ENCODE data around the gene IFITM1. TPM values are rescaled to one million over a fixed set of nuclear protein-coding genes. Genes with fewer than 3 reads are reported as not detected.
A peak's percentile ranks its signal among the peaks of the same experiment; 100 is the strongest.
"Not testable (repeated sequence)": the region's sequence is repeated elsewhere in the genome, so short reads cannot be mapped to it uniquely, and the experiment has no call there.

Gene IFITM1
- total RNA-seq, 1 donor from 2014 or later = 344 TPM

- intact Hi-C loops (cut with DNase I) = no loop called here
- DNase-seq (ENCODE audit: low spot score) (peak; percentile 54), ATAC-seq (no peak)
Observed at GRCh38 chr11:332651-333480, 19.0 kb downstream of the IFITM1 start.

DNA sequence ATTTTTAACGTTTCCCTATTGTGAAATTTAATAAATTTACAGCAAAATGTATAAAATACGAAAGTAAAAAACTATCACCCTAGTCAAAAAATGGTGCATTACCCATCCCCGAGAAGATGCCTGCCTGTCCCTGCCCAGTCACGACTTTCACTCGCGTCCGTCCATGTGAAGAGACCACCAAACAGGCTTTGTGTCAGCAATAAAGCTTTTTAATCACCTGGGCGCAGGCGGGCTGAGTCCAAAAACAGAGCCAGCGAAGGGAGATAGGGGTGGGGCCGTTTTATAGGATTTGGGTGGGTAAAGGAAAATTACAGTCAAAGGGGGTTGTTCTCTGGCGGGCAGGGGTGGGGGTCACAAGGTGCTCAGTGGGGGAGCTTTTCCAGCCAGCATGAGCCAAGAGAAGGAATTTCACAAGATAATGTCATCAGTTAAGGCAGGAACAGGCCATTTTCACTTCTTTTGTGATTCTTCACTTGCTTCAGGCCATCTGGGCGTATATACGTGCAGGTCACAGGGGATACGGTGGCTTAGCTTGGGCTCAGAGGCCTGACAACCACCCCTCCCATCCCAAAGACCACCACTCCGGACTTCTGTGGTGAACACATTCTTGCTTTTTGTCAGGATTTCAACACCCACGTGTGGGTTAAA lies 19.9 kb downstream of the IFITM1 start:
- peak; percentile 51 for DNase-seq (ENCODE audit: low spot score)

GRCh38 chr11:334264-334994 lies 20.6 kb downstream of the IFITM1 start:
- intact Hi-C loops (cut with DNase I) = no loop called here
- DNase-seq (ENCODE audit: low spot score) (peak; percentile 57), ATAC-seq (no peak)

More for the DNA sequence above, 19.9 kb downstream of the IFITM1 start:
- intact Hi-C loops (cut with DNase I); ATAC-seq: not testable (repeated sequence)

GRCh38 chr11:335779-336658 lies 22.2 kb downstream of the IFITM1 start:
- ATAC-seq (peak; percentile 89), DNase-seq (ENCODE audit: low spot score) (peak; percentile 78)
- intact Hi-C loops (cut with DNase I) = no loop called here

- DNase-seq (ENCODE audit: low spot score) (peak; percentile 28), ATAC-seq (peak; percentile 19)
- intact Hi-C loops (cut with DNase I) = no loop called here
Observed at GRCh38 chr11:336659-337198, 22.9 kb downstream of the IFITM1 start.

GRCh38 chr11:337711-338110 lies 23.9 kb downstream of the IFITM1 start:
- DNase-seq (ENCODE audit: low spot score) = peak; percentile 53
- intact Hi-C loops (cut with DNase I) = no loop called here
- ATAC-seq = no peak

DNA sequence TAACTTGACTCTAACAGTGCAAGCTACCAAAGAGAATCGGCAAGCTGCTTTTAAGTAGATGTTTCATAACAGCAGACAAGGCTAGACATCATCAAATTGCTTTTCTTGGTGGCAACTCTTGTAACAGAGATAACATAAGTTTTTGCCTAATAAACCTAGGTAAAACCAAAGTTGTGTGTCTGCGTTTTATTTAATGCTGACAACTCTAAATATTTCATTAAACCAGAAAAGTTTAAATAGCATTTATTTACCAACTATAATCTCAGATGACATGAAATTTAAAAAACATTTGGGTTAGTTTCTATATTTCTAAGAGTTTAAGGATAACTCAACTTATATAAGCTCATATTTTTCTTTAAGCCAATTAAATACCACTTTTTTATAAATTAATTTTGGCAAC lies 26.1 kb downstream of the IFITM1 start:
- intact Hi-C loops (cut with DNase I) = no loop called here
- ATAC-seq (no peak), DNase-seq (ENCODE audit: low spot score) (no peak)

DNA sequence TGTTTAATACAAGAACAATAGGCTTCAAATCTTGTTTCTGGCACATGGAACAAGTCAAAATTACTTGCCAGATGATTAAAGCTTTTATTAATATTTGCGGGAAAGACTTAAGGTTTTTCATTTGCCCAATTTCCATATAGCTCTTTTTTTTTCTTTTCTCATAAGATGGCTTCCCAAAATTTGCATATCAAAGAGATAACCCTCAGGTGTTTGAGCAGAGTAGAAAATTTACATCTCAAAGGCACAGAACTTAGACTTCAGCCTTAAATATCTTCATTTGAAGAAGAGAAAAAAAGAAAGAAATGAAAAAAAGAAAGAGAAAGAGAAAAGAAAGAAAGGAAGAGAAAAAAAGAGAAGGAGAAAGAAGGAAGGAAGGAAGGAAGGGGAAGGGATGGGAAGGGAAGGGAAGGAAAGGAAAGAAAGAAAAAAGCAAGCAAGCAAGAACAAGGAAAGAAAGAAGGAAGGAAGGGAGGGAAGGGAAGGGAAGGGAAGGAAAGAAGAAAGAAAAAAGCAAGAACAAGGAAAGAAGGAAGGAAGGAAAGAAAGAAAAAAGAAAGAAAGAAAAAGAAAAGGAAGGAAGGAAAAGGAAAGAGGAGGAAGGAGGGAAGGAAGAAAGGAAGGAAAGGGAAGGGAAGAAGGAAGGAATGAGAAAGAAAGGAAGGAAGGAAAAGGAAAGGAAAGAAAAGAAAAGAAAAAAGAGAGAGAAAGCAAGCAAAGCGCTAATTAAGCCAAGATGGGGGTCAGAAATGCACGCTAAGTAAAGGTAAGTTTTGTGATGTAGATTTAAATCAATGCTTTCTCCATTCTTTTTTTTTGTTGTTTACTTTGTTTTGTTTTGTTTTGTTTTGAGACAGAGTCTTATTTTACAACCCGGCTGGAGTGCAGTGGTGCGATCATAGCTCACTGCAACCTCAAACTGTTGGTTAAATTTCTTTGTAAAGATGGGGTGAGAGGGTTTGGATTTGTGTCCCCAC lies 27.0 kb downstream of the IFITM1 start:
- no peak for ATAC-seq
- peak; percentile 3 for DNase-seq (ENCODE audit: low spot score)
- intact Hi-C loops (cut with DNase I) = no loop called here

GRCh38 chr11:342328-342727 lies 28.5 kb downstream of the IFITM1 start:
- intact Hi-C loops (cut with DNase I) = no loop called here
- peak; percentile 38 for DNase-seq (ENCODE audit: low spot score)
- ATAC-seq = peak; percentile 71

DNA sequence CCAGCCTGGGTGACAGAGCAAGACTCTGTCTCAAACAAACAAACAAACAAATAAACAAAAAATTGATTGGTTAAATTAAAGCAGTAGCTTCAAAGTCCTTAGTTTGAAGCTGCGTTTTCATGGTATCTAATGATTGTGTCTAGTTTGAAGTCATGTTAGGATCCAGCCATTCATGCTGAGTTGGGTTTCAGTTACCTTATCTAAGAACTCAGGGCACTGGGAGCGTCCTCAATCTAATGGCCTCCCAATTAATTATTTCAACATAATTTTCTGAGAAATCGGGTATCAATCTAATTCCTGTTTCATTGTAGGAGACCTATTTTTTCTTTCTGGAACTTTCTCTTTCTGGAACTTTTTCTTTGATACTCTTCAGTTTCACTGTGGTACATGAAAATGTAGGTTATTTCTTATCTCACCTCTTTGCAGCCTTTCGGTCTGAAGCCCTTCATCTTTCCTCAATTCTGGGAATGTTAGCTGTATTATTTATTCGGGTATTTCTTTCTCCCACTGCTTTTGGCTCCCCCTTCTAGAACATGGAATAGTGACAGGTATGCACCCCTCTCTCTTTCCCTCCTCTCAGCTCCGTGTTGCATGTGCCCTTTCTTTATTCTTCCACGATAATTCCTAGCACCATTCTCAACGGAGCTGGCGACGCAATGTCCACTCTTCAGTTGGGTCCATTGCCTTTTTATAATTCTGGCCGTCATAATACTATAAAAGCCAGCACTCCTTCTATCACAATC lies 31.2 kb downstream of the IFITM1 start:
- DNase-seq (ENCODE audit: low spot score) = peak; percentile 2
- intact Hi-C loops (cut with DNase I) = no loop called here
- ATAC-seq = no peak

- DNase-seq (ENCODE audit: low spot score) = peak; percentile 17
- intact Hi-C loops (cut with DNase I) = no loop called here
- no peak for ATAC-seq
Observed at GRCh38 chr11:346529-346928, 32.7 kb downstream of the IFITM1 start.

- DNase-seq (ENCODE audit: low spot score) = peak; percentile 41
- ATAC-seq; intact Hi-C loops (cut with DNase I): not testable (repeated sequence)
Observed at GRCh38 chr11:349270-349954, 35.6 kb downstream of the IFITM1 start.

- ATAC-seq; intact Hi-C loops (cut with DNase I): not testable (repeated sequence)
- DNase-seq (ENCODE audit: low spot score) = peak; percentile 56
Observed at GRCh38 chr11:350033-350722, 36.3 kb downstream of the IFITM1 start.

- no peak for ATAC-seq
- intact Hi-C loops (cut with DNase I) = no loop called here
- DNase-seq (ENCODE audit: low spot score) = peak; percentile 58
Observed at GRCh38 chr11:350723-351255, 36.9 kb downstream of the IFITM1 start.

DNA sequence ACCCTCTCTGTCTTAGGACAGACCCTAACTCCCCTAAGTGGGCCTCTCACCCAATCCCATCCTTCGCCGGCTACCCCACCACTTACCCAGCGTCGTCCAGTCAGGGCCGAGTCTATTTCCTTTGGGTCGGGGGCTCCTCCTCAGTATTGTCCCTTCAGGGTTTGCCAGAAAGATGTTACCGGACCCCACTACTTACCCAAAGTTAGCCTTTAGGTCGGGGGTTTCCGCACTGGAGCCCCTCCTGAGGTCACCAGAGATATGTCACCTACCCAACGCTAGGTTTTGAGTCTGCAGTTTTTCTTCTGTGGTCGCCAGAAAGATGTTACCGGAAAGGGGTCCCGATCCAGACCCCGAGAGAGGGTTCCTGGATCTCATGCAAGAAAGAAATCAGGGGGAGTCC lies 37.6 kb downstream of the IFITM1 start:
- no peak for ATAC-seq
- intact Hi-C loops (cut with DNase I) = no loop called here
- peak; percentile 56 for DNase-seq (ENCODE audit: low spot score)

Measured in sciatic nerve (tissue), 2 donors.